ENCODE measurements around the gene AKAP13.

Gene AKAP13

DNA sequence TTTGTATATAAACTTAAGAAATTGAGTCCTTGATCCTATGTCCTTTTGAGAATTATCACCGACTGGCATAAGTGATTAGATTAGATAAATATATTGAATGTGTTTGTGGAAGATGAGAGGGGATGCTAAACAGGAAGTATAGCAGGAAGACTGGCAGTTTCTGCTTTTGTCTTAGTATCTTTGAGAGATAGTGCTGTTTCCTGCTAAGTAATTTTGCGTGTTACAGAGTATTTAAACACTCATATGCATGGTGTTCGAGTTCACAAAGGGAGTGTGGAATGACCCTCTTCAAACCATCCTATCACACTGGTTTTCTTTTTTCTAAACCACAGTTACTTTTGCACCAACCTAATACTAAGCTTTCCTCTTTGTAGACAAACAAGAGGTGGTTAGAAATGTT, 308.3 kb downstream of the AKAP13 start:
- DNase-seq, result no peak

DNA sequence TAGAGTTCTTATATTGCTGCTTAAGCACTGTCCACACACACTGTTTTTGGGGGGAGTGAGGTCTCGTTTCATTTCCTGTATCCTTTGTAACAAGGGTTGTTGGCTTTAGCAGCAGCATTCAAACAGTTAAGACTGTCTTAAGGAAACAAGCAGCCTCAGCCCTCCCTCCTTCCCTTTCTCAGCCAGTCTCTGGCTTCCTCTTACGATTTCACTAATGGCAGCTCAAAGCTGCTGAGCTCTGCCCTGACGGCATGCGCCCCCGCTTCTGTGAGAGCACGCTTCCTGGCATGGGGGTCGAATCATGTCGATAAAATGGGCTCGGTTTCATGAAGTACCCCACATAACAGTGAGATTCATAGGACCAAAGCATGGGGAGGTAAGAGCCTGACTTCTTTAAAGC, 309.3 kb downstream of the AKAP13 start:
- DNase-seq, result no peak

DNA sequence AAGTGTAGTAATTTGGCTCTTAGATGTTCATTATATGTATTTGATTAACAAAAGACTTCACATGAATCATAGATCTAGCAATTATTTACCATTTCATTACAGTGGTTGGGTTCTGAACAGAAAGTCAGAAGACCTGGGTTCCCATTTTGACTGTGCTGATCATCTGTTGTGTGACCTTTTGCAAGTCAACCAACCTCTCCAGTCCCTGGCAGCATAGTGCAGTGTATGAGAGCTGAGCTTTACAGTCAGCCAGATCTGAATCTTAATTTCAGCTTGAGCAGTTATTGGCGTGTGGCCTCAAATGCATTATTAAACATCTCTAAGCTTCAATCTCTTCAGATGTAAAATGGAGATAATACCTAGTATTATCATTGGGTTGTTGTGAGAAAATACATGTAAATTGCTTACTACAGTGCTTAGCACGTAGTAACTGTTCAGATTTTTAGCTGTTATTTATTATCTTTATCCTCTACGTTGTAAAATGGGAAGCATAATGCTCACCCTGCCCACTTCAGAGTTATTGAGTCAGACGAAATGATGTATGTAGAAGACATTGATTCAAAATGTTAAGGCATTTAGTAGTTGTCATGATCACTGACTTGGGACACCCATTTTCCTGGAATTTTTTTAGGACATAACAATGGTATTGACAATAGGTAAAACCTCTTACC, 310.3 kb downstream of the AKAP13 start:
- no peak for DNase-seq

DNA sequence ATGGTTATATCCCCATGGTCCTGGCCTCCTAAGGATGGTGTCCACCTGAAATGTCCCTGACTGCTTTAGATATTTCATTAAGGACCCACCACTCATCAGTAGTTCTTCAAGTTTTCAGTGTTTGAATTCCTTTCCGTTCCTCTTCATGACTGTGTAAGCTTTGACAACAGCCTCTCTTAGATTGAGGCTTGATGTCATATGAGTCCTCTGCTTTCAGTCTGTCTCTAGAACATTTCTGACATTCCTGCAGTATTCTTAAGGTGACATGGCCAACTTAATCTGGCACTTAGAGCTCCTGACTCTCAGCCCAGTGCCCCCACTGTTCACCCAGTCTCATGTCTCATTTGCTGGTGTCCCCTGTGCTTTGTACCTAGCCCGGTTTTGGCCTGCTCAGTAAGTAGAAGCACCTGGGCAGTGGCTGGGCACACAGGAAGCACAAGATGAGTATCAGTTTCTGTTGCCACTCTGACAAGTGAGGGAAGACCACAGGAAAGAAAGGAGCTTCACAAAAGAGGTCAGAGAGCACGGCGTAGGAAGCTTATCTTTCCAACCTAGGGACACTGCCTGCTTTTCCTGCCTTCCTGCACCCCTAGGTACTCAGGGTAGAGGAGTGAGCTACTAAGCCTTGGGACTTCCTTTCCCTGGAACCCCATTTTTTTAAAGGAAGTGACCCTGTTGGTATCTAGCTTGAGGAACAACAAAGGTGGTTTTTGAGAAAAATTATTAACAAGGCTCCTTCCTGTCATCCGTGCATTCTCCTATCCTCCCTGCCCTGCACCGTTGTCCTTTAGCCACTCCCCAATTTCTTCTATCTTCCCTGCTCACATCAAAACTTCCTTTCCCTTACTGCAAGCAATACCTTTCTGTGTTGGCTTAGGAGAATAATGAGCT, 311.2 kb downstream of the AKAP13 start:
- no peak for DNase-seq

DNA sequence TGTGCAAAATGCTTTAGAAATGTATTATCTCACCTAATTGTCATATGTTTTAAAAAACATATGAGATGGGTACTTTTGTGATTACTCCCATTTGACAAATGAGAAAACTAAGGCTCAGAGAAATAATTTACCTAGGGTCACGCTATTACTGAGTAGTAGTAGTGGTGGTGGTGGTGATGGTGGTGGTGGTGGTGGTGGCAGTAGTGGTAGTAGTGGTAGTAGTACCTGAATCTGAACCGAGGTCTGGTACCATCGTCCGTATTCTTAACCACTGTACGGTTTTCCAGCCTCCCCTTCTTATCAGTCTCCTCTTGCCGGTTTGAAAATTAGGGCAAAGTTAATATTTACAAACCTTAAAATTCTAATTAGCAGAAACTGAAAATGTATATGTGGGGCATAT, 311.9 kb downstream of the AKAP13 start:
- no peak for DNase-seq

DNA sequence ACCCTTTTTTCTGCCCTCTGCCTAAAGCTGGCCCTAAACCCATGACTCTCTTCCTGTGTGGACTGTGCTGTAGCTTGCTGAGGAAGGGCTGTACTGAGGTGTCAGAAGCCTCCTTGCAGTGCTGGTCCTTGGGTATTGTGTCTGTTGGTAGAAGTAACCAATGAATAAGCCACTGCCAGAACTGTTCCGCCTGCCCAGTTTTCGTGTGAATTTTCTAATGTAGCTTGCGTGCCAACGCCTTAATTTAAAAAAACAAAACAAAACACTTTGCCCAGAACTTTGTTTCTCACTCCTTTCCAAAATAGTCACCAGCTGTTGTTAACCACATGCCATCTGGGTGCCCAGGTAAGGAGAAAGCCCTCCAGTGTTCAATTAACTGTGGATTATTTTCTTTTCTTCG, 312.5 kb downstream of the AKAP13 start:
- no peak for DNase-seq

DNA sequence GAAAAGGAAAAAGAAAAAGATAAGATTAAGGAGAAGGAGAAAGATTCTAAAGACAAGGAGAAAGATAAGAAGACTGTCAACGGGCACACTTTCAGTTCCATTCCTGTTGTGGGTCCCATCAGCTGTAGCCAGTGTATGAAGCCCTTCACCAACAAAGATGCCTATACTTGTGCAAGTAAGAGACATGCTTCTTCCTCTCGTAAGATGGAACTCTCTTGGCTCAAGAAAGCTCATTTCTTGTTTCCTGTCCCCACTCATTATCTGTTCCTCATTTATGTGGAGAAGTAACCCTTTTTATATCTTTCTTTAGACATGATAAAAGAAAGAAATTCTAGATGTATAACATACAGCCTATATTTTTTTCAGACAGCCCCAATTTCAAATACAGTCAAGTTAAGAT, 312.9 kb downstream of the AKAP13 start:
- no peak for DNase-seq

DNA sequence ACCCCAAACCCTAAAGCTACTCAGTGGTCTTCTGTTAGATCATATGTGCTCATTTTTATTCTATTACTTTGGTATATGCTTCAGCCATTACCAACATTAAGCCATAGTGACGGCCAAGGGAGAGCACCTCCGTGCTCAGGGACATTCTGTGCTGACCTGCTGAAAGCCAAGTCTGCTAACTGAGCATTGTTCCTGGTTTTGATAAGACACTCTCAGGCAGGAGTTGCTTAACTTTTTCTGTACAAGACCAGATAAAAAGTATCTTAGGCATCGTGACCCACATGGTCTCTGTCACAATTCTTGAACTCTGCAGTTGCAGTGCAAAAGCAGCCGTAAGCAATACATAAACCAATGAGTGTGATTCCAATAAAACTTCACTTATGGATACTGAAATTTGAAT, 313.7 kb downstream of the AKAP13 start:
- no peak for DNase-seq

DNA sequence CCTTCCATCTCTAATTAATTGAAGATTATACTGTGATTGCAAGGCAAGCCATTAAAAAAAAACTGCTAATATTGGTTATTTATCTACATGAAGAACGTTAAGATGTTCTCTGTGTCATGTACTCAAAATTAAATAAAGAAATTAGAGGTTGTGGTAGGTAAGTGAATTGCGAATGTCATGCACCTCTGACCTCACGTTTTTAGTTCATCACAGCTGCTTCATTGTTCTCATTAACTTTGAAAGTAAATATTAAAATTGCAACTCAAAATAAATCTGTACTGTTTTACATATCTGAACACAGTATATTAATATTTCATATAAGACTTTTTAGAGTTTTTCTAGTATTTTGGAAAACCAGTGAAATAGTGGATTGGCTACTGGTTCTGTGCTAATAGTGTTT, 320.4 kb downstream of the AKAP13 start:
- DNase-seq, result no peak

DNA sequence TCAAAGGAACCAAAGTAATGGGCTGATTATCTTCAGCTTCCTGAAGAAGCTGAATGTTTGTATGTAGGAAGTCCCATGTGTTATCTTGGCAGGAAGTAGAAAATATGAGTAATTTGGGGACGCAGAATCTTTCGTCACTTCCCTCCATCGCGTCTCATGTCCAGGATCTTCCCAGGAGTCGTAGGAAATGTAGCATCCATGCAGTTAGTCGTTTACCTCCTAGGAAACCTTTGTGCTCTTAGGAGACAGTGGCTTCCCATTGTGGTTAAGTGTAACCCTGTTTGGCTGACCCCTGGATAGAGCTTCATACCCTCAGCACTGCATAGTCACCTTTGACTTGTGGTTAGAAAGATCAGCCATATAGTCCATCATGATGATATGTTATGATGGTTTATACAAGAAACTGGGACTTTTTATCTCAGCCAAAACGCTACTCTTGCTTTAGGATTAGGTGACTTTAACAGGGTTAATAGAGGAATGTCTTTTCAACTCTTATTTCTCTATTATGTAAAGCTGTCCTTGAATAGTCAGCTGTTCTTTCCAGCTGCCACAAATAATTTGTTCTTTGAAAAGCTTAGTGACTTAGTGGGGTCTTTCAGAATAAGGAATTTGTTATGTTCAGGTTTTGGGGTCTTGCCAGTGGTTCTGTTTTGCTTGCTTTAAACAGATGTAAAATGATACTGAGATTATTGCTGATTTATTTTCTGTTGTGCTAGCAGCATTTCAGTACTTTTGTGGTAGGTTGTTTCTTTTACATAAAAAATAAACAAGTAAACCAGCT, 322.1 kb downstream of the AKAP13 start:
- no peak for DNase-seq

DNA sequence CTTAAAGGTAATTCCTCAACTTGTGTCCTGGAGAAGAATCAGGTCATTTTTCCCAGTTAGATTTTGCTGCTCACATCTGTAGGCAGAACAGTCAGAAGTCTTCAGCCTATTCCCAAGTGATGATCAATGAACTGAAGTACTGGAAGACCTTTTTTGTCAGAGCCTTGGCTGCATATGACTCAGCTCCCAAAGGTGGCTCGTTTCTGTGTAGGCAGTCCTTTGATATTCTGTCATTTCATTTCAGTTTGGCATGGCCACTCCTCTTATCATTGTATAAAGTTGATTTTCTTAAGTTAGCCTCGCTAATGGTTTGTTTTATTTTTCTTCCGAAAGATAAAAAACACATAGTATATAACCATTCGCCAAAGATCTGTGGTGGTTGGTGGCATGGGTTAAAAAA, 323.7 kb downstream of the AKAP13 start:
- no peak for DNase-seq

DNA sequence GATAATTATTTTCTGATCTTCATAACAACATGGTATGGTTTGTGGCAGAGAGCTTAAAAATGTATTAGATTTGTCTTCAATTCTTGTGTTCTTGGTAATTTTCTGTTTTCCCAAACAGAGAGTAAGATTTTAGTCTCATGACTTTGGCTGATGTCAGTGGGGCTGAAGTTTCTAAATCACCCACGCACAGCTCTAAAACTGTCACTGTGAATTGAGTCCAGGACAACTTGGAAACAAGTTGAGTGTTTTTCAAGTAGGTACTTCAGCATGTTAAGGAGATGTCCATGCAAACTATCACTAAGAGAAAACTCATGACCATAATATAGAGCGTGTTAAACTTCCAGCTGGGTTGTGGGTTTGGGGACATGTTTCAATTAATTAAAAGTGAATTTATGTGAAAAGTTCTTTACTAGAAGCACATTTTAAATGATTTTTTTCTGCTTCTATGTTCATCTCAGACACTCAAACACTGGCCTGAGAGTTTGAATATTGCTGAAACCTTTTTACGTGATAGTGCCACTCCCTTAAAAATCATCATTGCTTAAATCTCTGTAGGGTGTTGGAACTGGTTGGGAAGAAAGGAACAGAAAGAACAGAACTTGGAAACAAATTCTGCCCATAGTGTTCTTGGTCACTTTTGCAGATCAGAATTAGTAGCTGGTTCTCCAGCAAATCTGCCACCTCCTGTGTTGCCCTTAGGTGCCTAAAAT, 324.5 kb downstream of the AKAP13 start:
- DNase-seq, result no peak

DNA sequence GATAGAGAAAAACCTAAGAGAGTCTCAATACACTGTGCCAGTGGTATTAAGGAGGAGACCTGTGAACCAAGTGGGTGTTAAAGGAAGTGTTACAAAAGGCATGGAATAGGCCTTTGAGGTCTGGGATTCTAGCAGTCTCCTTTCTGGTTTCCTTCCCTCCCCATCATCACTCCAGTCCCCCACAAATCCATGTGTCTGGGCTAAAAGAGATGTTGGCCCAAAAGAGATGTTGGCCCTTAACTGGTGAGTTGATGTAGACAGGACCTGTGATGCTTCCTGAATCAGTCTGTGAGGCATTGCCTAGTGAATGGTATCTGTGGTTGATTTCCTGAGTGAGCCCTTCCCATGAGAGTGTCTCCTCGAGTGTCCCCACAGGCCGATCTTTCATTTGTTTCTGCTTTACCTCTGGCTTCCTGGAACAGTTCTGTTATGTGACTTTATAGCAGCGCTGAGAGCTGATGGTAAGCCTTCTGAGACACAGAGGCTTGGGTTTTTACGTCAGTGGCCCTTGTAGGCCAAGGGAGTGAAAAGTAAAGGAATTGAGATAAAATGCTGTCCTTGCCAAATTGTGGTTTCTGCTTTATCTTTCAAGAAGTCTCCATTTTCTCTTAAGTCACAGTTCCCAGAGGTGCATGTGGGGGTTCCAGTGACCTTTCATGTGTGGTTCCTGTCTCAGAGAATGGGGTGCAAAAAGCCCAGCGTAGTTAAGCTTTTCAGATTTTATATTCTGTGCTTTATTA, 326.5 kb downstream of the AKAP13 start:
- DNase-seq, result no peak

DNA sequence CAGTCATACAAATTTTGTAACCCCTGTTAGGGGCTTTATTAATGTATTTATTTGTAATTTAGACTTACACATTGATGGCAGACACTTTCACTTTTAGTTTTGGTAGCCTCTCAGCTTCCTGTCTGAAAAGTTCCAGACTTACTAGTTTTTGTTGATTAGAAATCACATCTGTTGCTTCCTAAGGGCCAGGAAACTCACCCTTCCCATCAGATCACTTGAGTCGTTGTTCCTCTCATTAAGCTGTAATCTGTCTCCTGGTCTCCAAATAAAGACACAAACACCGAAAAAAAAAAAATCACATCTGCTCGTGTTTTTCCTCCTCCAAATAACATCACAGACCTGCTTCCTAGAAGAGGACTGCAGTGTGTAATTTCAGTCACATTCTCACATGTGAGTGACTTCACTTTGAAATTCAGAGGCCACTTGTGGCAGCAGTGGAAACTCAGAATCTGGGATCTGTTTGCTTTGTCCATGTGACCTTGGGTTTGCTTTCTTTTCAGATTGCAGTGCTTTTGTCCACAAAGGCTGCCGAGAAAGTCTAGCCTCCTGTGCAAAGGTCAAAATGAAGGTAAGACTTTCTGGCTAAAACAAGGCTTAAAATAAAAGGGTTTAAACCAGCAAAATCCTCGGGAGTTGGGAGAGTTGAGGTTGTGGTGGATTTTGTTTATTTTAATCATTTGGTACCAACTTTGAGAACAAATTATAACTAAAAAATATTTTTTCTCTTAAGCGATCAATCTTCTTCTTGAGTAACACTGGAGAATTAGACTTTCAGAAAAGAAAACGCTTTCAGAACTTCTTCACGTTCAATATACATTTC, 327.3 kb downstream of the AKAP13 start:
- DNase-seq, result no peak

DNA sequence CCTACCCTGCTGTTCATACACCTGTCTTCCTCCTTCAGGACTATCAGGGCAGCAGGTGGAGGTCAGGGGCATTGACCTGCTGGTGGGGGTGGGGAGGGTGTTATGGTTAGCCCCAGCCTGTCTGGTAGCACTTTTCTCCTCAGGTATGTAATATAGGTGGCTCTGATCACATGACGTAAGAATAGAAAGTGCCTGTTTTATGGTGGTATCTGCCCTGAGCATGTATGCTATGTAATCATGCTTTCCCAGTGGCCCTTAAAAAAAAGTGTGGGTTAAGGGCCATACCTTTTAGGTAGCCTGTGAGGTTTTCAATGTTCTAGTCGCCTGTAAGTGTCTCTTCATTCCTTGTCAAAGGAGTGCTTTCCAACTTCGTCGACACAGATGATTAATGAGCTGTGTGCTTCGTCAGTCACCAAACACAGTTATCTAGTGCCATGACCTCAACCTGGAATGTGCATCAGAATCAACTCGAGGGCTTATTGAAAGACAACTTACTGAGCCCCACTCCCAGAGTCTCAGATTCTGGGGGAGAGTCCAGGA, 328.1 kb downstream of the AKAP13 start:
- no peak for DNase-seq

DNA sequence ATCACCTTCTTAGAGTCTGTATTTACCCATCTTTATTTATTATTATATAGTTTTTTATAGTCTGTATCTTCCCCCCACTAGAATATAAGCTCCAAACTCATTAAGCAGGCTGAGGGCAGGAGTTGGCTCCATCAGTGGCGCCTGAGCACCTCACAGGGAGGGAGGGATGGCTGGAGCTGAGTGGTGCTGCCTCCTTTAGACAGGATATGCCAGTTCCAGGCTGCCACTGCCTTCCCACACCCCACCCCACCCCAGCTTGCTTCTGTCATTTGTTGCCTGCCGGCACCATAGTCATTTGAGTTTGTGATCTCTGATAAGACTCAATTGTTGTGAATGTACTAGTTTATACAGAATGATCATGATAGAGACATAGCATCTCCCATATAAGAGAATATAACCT, 328.8 kb downstream of the AKAP13 start:
- DNase-seq, result no peak

DNA sequence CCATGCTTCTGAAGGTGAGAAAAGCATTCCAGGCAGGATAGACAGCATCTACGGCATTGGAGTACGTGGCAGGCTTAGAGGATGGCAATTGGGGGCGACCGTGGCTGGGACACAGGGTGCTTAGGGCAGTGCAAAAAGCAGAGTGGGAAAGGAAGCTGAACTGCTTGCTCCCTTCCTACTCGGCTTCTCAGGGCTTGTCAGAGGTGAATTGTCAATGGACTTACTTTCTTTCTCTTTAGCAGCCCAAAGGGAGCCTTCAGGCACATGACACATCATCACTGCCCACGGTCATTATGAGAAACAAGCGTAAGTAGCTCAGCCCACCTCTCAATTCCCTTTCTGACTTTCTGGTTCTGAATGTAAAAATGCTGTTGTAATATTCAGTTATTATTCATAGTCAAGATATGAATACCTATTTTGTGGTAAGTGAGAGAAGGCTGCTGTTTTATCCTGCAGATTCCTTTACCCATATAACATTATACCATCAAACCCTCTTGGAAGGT, 330.0 kb downstream of the AKAP13 start:
- DNase-seq, result no peak

DNA sequence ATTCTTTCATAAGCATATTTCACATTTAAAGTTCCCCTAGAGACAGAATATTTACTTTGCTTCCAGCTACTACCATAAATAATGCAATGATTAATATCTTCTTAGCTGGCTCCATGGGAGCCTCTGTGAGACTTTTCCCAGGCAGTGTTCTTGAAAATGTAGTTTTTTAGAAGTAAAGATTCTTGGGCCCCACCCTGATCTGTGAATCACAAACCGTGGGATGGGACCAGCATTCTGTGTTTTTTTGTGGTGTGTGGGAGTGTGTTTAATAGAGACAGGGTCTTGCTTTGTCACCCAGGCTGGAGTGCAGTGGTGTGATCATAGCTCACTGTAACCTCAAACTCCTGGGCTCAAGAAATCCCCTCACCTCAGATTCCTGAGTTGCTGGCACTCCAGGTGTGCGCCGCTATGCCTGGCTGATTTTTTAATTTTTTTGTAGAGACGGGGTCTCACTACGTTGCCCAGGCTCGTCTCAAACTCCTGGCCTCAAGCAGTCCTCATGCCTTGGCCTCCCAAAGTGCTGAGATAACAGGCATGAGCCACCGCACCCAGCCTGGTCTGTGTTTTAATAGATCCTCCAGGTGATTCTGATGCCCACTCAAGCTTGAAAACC, 331.3 kb downstream of the AKAP13 start:
- no peak for DNase-seq

DNA sequence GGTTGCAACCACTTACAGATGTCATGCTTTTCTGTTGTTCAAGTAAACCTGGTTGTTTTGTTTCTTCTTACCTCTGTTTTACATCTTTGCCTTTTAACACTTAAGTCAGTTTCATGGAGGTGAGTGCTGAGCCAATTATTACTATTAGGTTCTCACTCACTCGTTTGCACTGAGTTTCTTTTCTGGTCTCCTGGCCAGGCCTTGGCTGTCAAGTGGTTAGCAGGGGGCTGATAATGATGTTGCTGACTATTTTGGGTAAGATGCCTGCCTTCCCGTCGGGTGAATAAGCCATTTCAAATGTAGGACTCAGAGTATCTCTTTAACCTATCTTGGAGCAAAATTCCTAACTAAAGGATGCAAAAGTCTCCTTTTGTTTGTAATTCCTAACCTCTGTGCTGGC, 335.9 kb downstream of the AKAP13 start:
- DNase-seq, result no peak

DNA sequence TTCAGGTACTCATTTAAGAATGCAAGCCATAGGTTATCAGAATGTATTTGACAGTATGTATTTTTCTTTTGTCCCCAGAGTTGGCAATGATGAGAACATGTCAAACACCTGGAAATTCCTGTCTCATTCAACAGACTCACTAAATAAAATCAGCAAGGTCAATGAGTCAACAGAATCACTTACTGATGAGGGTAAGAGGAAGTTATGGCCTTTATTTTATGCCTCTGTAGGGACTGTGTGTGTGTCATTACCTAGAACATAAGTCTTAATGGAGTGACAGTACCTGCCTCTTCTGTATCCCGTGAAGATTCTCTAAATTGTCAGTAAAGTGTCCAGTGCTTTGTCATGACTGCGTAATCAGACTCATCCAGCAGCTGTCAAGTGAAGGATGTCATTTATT, 336.8 kb downstream of the AKAP13 start:
- DNase-seq, result no peak

Data from NCI-H187 (cell line).